Superior temporal gyrus (tissue), 1 donor: ENCODE data around the gene SLAIN2.
"Not testable (repeated sequence)": the region's sequence is repeated elsewhere in the genome, so short reads cannot be mapped to it uniquely, and the experiment has no call there.

ENCODE experiments used
- DNase-seq: peaks from one replicate; pipeline ENCODE4 v3.0.0-alpha.2; 2016; ENCODE audit errors: extremely low spot score

SLAIN2 gene

DNA sequence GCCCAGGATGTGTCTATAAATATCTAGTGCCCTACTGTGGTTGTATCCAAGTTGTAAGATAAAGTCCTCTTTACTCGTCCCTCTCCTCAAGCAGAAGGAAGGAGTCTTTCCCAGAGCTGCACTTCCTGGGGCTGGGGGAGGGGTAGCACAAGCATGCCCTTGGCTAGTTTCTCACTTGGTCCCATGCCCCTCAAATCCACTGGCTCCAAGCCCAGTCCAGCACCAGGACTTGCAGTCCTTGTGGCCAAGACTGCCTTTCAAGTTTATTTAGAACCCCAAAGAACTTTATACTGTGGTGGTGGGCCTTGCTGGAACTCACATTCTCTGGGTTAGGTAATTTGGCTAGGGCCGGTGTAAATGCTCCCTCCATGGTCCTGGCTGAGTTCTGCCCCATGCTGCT is 98.7 kb downstream of the SLAIN2 start:
- DNase-seq, result no peak

DNA sequence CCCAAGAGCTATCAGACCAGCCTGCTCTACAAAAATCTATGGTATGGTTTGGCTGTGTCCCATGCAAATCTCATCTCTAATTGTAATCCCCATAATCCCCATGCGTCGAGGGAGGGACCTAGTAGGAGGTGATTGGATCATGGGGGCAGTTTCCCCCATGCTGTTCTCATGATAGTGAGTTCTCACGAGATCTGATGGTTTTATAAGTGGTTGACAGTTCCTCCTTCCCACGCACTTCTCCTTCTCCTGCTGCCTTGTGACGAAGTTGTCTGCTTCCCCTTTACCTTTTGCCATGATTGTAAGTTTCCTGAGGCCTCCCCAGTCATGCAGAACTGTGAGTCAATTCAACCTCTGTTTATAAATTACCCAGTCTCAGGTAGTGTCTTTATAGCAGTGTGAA is 99.6 kb downstream of the SLAIN2 start:
- DNase-seq, result not testable (repeated sequence)

DNA sequence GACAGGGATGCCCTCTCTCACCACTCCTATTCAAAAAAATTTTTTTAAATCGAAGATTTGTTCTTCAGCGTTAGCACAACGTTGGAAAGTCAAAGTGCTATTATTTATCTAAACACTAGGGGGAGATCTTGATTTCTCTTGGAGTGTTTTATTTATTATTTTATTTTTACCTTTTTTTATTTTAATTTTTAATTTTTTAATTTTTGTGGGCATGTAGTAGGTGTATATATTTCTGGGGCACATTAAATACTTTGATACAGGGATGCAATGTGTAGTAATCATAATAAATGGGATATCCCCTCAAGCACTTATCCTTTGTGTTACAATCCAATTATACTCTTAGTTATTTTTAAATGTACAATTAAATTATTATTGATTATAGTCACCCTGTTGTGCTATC is 104.4 kb downstream of the SLAIN2 start:
- DNase-seq, result peak; percentile 76

DNA sequence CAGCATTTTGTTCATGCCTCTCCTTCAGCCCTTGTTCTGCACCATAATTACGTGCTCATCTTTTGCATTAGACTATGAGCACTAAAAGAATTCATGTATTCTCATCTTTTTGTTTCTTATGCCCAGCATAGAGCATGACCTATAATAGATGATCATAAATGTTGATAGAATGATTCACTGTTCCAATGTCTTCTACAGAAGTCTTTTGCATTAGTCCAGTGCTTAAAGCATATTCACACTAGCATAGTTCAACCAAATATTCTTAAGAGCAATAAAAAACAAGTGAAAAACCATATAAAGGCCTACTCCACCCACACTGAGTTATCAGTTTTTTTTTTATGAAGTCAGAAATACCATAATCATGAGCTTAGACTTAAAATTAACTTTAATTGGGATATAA is 105.3 kb downstream of the SLAIN2 start:
- DNase-seq, result no peak

DNA sequence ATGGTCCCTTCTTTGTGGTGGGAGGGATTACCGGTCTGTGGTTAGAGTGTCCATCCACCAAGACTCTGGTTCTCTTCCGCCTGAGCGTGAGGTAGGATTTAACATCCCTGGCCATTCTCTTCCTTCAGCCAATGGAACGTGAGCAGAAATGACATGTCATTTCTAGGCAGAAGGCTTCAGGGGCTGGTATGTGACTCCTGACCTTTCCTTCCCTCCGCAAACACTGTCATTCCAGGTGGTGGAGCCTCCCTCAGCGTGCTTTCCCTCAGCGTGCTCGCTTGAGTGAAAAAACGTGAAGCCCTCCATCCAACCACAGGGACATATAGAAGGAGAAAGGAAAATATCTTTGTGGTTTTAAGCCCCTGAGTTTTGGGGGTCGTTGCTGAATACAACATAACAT is 107.8 kb downstream of the SLAIN2 start:
- DNase-seq, result no peak

DNA sequence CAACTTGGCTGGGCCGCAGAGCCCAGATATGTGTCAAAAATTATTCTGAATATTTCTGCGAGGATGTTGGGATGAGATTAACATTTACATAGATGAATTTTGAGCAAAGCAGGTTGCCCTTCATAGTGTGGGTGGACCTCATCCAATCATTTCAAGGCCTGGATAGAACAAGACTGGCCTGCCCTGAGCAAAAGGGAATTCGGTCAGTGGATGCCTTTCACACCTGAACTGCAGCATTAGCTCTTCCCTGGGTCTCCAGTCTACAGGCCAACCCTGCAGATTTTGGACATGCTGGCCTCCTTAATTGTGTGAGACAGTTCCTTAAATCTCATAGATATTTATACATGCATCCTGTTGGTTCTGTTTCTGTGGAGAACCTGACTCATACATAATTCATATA is 109.4 kb downstream of the SLAIN2 start:
- no peak for DNase-seq

DNA sequence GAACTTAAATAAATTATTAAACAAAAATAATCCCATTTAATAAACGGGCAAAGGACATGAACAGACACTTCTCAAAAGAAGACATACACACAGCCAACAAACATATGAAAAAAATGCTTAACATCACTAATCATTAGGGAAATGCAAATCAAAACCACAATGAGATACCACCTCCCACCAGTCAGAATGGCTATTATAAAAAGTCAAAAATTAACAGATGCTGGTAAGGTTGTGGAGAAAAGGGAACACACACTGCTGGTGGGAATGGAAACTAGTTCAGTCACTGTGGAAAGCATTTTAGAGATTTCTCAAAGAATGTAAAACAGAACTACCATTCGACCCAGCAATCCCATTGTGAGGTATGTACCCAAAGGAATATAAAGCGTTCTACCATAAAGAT is 110.3 kb downstream of the SLAIN2 start:
- not testable (repeated sequence) for DNase-seq

DNA sequence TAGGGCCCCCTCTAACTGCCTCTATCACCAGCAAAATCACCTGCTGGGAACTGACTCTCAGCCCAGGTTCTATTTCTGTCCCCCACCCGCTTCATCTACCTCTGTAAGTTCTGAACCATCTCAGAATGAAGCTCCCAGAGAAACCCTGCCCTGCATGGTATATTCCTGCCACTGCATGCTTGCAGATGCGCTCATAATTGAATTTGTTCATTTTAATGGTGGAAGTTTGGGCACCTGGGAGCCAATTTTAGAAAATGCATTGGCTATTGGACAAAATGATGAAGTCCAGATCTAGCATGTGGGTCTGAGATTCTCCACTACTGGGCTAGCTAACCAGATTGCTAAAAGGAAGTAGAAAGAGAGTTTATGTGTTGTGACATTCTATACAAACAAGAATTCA is 113.3 kb downstream of the SLAIN2 start:
- DNase-seq, result no peak

DNA sequence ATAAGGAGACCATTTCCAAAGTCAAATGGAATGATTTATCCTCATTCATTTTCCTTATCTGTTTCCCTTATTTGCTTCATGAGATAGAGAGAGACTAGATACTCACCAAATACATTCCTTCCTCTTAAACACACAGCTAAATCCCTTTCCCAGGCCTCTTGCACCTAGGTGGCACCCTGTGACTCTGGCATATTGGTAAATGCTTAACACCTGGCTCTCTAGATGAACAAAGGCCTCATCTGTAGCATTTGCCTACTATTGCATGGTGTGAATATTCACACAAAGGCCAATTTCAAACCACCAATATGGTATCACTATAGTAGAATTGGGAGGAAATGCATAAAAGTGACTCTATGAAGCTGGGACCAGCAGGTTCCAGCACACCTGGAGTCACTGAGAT is 119.7 kb downstream of the SLAIN2 start:
- no peak for DNase-seq

DNA sequence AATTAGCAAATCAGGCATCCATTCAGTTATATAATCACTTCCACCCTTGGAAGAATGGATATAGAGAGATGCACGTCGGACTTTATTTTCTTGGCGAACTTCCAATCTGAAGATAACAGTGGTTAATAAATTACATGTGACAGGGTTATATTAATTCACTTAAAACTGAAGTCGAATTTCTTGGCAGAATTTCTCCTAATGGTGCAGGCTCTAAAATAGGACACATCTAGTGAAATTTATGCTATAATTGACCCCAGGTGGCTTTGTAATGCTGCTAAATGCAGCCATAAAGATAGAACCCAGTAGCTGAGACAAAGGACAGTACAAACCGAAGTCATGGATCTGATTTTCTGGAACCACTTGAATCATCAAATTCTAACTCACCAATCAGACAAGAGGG is 121.0 kb downstream of the SLAIN2 start:
- DNase-seq, result no peak

DNA sequence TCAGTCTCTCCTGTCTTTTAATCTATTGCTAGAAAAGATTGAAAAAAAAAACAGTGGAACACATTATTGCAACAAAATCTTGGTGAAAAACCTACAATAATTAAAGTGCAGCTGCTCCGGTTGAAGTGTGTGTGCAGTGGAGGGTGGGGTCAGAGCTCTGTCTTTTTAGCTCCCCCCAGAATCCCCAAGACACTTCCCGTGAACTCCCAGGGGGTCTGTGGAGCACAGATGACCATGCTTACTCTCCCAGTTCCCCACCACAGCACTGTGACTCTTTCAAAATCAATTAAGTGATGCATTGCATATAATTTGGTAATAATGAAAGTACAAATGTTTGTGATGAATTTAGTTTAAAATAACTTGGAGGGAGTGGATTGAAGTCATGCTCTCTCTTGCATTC is 126.1 kb downstream of the SLAIN2 start:
- DNase-seq, result no peak

DNA sequence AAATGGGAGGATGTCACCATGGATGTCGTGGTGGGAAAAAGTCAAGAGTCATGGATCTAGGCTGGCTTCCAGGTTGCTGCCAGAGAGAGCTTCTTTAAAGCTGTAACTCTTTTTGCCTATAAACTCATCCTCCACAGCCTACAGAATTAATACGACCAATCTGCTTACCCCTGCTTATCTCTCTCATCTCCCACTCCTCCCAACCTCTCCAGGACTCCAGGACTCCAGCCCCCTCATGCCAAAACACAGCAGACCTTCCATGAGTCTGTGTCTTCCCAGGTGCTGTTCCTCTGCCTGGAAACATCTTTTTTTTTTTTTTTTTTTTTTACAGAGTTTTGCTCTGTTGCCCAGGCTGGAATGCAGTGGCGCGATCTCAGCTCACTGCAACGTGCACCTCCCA is 126.6 kb downstream of the SLAIN2 start:
- DNase-seq, result no peak

DNA sequence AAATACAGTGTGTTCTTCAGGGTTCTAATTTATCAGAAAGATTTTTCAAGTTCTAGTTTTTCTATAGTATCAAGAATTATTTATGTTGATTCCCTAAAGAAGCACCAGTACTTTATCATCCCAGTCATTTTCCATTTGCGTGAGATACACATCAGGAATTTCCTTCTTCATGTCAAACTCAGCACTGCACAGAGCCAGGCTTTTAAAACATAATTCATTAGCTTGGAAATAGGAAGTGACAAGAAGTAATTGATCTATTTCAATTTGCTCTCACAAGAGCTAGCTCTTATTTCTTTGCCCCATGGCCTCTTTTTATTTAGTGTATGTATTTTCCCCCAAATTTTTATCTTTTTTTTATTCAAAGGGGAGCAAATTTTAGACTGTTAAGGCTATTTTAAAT is 128.8 kb downstream of the SLAIN2 start:
- DNase-seq, result no peak

DNA sequence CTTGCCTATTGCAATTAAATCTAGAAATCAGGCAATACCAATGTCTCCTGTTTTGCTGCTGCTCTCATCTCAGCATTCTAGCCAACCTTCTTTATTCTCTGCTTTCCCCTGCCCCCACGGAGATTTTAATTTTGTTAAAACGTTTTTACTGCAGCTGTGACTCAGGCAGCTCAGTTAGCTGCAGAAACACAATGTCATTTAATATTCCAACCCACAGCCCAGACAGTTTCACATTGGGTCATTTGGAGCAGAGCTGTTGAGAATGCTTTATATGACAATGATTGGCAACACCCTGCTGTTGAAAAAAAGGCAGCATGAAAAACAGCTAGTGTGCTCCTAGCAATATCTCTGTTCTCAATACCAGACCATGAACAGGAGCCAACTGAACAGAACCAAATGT is 129.2 kb downstream of the SLAIN2 start:
- peak; percentile 67 for DNase-seq

DNA sequence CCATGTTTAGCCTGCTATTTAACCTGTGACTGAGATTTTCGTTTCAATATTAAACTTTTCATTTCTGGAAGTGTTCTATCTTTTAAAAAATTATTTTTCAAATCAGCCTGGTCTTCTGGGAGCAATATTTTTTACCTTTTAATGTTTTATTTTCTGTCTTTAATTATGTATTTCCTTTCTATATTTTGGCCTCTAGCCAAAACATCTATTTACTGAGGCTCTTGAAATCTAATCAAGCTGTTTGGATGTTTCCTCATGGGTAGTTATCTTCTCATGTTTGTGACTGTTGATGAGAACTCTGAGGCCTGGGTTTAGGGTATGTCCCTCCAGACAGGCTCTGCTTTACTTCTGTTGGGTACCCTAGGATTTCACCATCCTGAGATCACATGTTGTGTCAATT is 131.5 kb downstream of the SLAIN2 start:
- DNase-seq, result no peak

DNA sequence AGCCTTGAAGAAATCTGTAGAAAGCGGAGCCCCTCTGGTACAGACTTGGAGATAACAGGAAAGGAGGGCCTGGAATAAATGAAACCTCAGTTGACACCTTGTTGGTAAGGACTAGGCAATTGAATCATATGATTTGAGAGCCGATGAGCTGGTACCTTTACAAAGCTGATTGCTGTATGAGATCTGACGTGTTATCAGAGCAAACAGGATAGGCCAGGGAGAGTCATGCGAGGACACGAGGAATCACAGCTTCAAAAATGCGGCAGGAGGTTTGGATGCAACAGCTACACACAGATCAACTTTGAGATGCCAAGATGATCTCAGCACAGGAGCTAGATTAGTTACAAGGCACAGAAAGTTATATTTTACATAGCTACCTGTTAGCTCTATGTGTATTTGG is 134.4 kb downstream of the SLAIN2 start:
- DNase-seq, result no peak
